ENCODE results near the gene SULT2B1.

The SULT2B1 gene

DNA sequence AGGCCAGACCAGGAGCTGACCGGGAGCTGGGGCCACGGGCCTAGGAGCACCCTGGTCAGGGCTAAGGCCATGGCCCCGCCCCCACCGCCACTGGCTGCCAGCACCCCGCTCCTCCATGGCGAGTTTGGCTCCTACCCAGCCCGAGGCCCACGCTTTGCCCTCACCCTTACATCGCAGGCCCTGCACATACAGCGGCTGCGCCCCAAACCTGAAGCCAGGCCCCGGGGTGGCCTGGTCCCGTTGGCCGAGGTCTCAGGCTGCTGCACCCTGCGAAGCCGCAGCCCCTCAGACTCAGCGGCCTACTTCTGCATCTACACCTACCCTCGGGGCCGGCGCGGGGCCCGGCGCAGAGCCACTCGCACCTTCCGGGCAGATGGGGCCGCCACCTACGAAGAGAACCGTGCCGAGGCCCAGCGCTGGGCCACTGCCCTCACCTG, 73.9 kb downstream of the SULT2B1 start:
- no peak overlapping the region for H3K4me2 ChIP-seq (ENCODE audit: low read depth, low read length)
- H3K9me3 ChIP-seq (replicated peaks; ENCODE audit: insufficient read depth, low read length): no peaks in the 10 kb centered on the region
- peaks cover 14% of the 10 kb centered on the region for H3K79me2 ChIP-seq (ENCODE audit: low read length)
- H3K4me3 ChIP-seq (ENCODE audit: low read length): no peak overlapping the region
- H3K9ac ChIP-seq (ENCODE audit: low read length): no peak overlapping the region
- TF ChIP-seq, protein P1, sequence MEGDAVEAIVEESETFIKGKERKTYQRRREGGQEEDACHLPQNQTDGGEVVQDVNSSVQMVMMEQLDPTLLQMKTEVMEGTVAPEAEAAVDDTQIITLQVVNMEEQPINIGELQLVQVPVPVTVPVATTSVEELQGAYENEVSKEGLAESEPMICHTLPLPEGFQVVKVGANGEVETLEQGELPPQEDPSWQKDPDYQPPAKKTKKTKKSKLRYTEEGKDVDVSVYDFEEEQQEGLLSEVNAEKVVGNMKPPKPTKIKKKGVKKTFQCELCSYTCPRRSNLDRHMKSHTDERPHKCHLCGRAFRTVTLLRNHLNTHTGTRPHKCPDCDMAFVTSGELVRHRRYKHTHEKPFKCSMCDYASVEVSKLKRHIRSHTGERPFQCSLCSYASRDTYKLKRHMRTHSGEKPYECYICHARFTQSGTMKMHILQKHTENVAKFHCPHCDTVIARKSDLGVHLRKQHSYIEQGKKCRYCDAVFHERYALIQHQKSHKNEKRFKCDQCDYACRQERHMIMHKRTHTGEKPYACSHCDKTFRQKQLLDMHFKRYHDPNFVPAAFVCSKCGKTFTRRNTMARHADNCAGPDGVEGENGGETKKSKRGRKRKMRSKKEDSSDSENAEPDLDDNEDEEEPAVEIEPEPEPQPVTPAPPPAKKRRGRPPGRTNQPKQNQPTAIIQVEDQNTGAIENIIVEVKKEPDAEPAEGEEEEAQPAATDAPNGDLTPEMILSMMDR (IDR thresholded peaks at IDR 0.05; ENCODE audit: low read length): no peak
- TF ChIP-seq EZH2 (optimal IDR thresholded peaks at IDR 0.05; ENCODE audit: low read depth, low read length) (no peak), EZH2phosphoT487 (IDR thresholded peaks at IDR 0.05; ENCODE audit: low read length) (no peak)
- peaks cover 4% of the 10 kb centered on the region; the same call in 1 of the 2 replicates for H3F3A ChIP-seq (ENCODE audit: insufficient read depth, low read length)
- no peaks in the 10 kb centered on the region for H3K9me2 ChIP-seq (replicated peaks; ENCODE audit: insufficient read depth, low read length)
- DNase-seq: no peak
- H3K27ac ChIP-seq (ENCODE audit: low read length): no peak overlapping the region
- no peaks in the 10 kb centered on the region for H3K27me3 ChIP-seq (replicated peaks; ENCODE audit: insufficient read depth, low read length)
- peaks cover 7% of the 10 kb centered on the region; the same call in 1 of the 2 replicates for H3K4me1 ChIP-seq (ENCODE audit: low read length)
- no peak overlapping the region for H2AFZ ChIP-seq (ENCODE audit: low read length)
- H3K36me3 ChIP-seq (replicated peaks; ENCODE audit: insufficient read depth, low read length): no peaks in the 10 kb centered on the region
- no peaks in the 10 kb centered on the region for H4K20me1 ChIP-seq (ENCODE audit: insufficient read depth, low read length)

DNA sequence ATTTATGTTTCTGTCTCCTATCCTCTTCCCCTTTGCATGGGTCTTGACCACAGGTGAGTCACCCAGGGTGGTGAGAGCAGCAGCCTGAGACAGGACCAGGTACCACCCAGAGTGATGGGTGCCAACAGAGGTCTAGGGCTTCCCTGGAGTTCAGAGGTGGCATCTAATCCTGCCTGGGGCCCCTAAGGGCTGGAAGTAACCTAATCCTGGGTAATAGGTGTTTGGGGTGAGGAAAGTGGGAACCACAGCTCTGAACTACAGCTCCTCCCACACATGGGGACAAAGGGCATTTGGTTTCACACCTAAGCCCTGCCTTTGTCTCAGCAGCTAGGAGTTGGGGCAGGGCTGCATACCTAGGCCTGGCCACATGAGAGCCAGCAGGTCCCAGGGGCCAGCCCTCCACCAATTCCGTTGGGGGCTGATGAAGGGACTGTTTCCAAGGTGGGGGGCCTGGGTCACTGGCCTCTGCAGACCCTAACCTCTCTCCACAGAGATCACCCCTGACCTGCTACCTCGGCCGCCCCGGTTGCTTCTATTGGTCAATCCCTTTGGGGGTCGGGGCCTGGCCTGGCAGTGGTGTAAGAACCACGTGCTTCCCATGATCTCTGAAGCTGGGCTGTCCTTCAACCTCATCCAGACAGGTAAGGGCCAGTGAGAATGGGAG, 75.4 kb downstream of the SULT2B1 start:
- Histone ChIP-seq H3K36me3 (replicated peaks; ENCODE audit: insufficient read depth, low read length) (no peaks in the 10 kb centered on the region), H3K79me2 (ENCODE audit: low read length) (peaks cover 14% of the 10 kb centered on the region), H3K4me3 (ENCODE audit: low read length) (no peak overlapping the region), H4K20me1 (ENCODE audit: insufficient read depth, low read length) (no peaks in the 10 kb centered on the region), H3K4me1 (ENCODE audit: low read length) (peaks cover 7% of the 10 kb centered on the region; the same call in 1 of the 2 replicates), H2AFZ (ENCODE audit: low read length) (no peak overlapping the region), H3K27me3 (replicated peaks; ENCODE audit: insufficient read depth, low read length) (no peaks in the 10 kb centered on the region), H3K9me2 (replicated peaks; ENCODE audit: insufficient read depth, low read length) (no peaks in the 10 kb centered on the region), H3K4me2 (ENCODE audit: low read depth, low read length) (no peak overlapping the region), H3K9me3 (replicated peaks; ENCODE audit: insufficient read depth, low read length) (no peaks in the 10 kb centered on the region), H3K27ac (ENCODE audit: low read length) (no peak overlapping the region), H3F3A (ENCODE audit: insufficient read depth, low read length) (peaks cover 9% of the 10 kb centered on the region; the same call in 1 of the 2 replicates), H3K9ac (ENCODE audit: low read length) (no peak overlapping the region)
- no peak for DNase-seq
- TF ChIP-seq, protein P1 (IDR thresholded peaks at IDR 0.05; ENCODE audit: low read length): no peak
- TF ChIP-seq EZH2phosphoT487 (IDR thresholded peaks at IDR 0.05; ENCODE audit: low read length) (no peak), EZH2 (optimal IDR thresholded peaks at IDR 0.05; ENCODE audit: low read depth, low read length) (no peak)

DNA sequence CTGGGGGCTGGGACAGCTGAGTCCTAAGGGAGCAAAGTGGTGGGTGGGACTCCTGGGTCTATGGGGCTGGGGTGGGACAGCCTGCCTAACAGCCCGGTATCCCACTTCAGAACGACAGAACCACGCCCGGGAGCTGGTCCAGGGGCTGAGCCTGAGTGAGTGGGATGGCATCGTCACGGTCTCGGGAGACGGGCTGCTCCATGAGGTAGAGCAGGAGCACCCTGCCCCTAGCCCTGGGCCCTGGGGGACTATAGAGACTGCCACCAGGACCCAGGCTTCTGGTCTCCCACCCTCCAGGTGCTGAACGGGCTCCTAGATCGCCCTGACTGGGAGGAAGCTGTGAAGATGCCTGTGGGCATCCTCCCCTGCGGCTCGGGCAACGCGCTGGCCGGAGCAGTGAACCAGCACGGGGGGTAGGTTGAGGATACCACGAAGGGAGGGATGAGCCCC, 75.9 kb downstream of the SULT2B1 start:
- Histone ChIP-seq H3K36me3 (replicated peaks; ENCODE audit: insufficient read depth, low read length) (no peaks in the 10 kb centered on the region), H3K4me1 (ENCODE audit: low read length) (peaks cover 12% of the 10 kb centered on the region), H4K20me1 (ENCODE audit: insufficient read depth, low read length) (no peaks in the 10 kb centered on the region), H3F3A (ENCODE audit: insufficient read depth, low read length) (peaks cover 13% of the 10 kb centered on the region; the same call in 1 of the 2 replicates), H3K27ac (ENCODE audit: low read length) (no peak overlapping the region), H3K4me2 (ENCODE audit: low read depth, low read length) (no peak overlapping the region), H3K9ac (ENCODE audit: low read length) (no peak overlapping the region), H3K4me3 (ENCODE audit: low read length) (no peak overlapping the region), H3K79me2 (ENCODE audit: low read length) (peaks cover 14% of the 10 kb centered on the region), H2AFZ (ENCODE audit: low read length) (no peak overlapping the region), H3K9me3 (replicated peaks; ENCODE audit: insufficient read depth, low read length) (no peaks in the 10 kb centered on the region), H3K27me3 (replicated peaks; ENCODE audit: insufficient read depth, low read length) (no peaks in the 10 kb centered on the region), H3K9me2 (replicated peaks; ENCODE audit: insufficient read depth, low read length) (no peaks in the 10 kb centered on the region)
- no peak for DNase-seq
- TF ChIP-seq EZH2 (optimal IDR thresholded peaks at IDR 0.05; ENCODE audit: low read depth, low read length): no peak
- TF ChIP-seq EZH2phosphoT487 (IDR thresholded peaks at IDR 0.05; ENCODE audit: low read length): no peak
- TF ChIP-seq, protein P1 (IDR thresholded peaks at IDR 0.05; ENCODE audit: low read length): no peak
